GM23338 (cell line): ENCODE results near the gene IRF1.

Experiments used
- TF ChIP-seq, protein P1 (sequence below), 2 experiments: fragments of 200-600 bp in 1 of 2; sonication (generic) in 1 of 2; conservative IDR thresholded peaks; 2 replicates each; pipeline versions ENCODE4 v1.5.1 to v1.6.1; 2016 to 2017; ENCODE audit warnings: antibody characterized with exemption in 2 of 2, low read depth in 2 of 2, mild to moderate bottlenecking in 2 of 2, moderate library complexity in 1 of 2
- TF ChIP-seq, protein P2 (sequence below): IDR thresholded peaks from 2 replicates; pipeline ENCODE4 v1.6.1; 2016; ENCODE audit warnings: antibody characterized with exemption

DNA sequence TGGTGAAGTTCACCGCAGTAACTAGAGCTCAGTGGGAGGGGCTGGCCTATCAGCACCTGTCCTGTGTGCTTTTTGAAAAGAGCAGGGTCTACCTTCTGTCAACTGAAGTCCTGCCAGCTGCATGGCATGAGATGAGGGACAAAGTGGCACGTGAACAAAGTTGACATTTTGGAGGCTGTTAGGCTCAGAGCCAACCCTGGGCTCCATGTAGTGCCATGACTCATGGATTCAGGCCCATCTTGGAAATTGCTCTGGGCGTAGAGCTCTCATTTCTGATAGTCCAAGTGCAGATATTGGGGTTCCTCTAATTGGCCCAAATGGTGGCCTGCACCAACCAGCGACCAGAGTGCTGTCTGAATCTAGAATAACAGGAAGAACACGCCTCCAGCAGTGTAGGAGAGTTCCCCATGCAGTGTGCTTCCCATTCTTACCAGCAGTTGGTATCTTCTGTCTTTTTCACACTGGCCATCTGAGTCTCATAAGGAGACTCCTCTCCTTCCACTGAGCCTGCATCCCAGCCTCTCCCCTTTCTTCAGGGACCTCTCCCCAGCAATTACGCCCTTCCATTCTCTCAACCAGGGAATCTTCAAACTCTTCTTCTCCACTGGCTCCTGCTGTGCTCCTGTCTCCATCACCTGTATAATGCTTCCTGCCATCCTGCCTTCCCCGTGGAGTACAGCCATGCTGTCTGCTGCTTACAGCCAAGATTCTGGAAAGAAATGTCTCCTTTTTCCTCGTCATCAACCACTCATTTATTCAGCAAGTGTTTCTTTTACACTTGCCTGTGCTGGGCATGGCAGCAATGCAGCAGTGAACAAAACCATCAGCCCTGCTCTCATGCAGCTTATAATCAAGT lies 30.4 kb downstream of the IRF1 start:
- TF ChIP-seq, protein P1, sequence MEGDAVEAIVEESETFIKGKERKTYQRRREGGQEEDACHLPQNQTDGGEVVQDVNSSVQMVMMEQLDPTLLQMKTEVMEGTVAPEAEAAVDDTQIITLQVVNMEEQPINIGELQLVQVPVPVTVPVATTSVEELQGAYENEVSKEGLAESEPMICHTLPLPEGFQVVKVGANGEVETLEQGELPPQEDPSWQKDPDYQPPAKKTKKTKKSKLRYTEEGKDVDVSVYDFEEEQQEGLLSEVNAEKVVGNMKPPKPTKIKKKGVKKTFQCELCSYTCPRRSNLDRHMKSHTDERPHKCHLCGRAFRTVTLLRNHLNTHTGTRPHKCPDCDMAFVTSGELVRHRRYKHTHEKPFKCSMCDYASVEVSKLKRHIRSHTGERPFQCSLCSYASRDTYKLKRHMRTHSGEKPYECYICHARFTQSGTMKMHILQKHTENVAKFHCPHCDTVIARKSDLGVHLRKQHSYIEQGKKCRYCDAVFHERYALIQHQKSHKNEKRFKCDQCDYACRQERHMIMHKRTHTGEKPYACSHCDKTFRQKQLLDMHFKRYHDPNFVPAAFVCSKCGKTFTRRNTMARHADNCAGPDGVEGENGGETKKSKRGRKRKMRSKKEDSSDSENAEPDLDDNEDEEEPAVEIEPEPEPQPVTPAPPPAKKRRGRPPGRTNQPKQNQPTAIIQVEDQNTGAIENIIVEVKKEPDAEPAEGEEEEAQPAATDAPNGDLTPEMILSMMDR (conservative IDR thresholded peaks at IDR 0.05; ENCODE audit: low read depth in 2 of 2), result no peak; a peak in 1 of 4 replicates
- TF ChIP-seq, protein P2, sequence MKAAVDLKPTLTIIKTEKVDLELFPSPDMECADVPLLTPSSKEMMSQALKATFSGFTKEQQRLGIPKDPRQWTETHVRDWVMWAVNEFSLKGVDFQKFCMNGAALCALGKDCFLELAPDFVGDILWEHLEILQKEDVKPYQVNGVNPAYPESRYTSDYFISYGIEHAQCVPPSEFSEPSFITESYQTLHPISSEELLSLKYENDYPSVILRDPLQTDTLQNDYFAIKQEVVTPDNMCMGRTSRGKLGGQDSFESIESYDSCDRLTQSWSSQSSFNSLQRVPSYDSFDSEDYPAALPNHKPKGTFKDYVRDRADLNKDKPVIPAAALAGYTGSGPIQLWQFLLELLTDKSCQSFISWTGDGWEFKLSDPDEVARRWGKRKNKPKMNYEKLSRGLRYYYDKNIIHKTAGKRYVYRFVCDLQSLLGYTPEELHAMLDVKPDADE, result no peak
